Right atrium auricular region (tissue), 2 donors: ENCODE results near the gene CHEK1. TPM values are rescaled to one million over a fixed set of nuclear protein-coding genes. Genes with fewer than 3 reads are reported as not detected.
A peak's percentile ranks its signal among the peaks of the same experiment; 100 is the strongest.
"Not testable (repeated sequence)": the region's sequence is repeated elsewhere in the genome, so short reads cannot be mapped to it uniquely, and the experiment has no call there.

Experiments used
- DNase-seq: peaks from one replicate; pipeline ENCODE4 v3.0.0-alpha.2; 2019; ENCODE audit warnings: low spot score
- H3K27ac ChIP-seq, 2 donors: fragments of 200-600 bp; sonication (generic); 1 replicate in 1 of 2; 2 replicates in 1 of 2; pipeline ENCODE4 v1.5.1; 2016 to 2019
- H3K27me3 ChIP-seq, 2 donors: fragments of 200-600 bp; sonication (generic); one replicate each; pipeline versions ENCODE4 v1.5.1 to v1.6.0; 2017 to 2019
- H3K36me3 ChIP-seq: fragments of 200-600 bp; sonication (generic); one replicate; pipeline ENCODE4 v1.5.1; 2016
- H3K4me1 ChIP-seq, 2 donors: fragments of 200-600 bp; sonication (generic); one replicate each; pipeline versions ENCODE4 v1.5.1 to v1.6.0; 2017 to 2019
- H3K4me3 ChIP-seq, 2 donors: fragments of 200-600 bp; sonication (generic); 1 replicate in 1 of 2; 2 replicates in 1 of 2; pipeline ENCODE4 v1.5.1; 2017 to 2019; ENCODE audit warnings: mild to moderate bottlenecking in 1 of 2, moderate library complexity in 1 of 2
- H3K9me3 ChIP-seq, 2 donors: fragments of 200-600 bp; sonication (generic); one replicate each; pipeline ENCODE4 v1.5.1; 2019
- total RNA-seq, 2 donors: library from RNA; depleted of rRNA; stranded (reverse); fragments of >200 nt; gene quantifications; one replicate each; pipeline ENCODE4 v1.1.0, GENCODE V29; 2016
- TF ChIP-seq, protein P1 (sequence below), 2 donors: fragments of 200-600 bp; sonication (generic); IDR thresholded peaks; one replicate each; pipeline ENCODE4 v1.5.1; 2019; ENCODE audit warnings: antibody characterized with exemption in 2 of 2

The CHEK1 gene
- under 1 TPM; 0.59 to 0.89 TPM for total RNA-seq

DNA sequence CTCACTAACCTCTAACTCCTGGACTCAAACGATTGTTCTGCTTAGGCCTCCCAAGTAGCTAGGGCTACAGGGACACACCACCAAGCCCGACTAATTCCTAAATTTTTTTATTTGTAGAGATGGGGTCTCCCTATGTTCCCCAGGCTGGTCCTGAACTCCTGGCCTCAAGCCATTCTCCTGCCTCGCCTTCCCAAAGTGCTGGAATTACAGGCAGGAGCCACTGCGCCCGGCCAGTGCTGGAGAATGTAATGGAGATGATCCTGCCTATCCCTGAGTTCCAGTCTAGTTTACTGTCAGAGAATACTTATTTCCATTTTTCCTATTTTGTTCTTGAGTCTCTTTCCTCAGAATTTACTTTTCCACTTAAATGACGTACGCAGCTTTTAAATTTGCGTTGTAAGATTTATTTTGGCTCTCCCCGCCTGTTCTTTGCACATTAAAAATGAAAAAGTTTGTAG lies at the start of gene CHEK1:
Gene CHEK1, plus strand, starts transcription at position 408 of the 458 bp plus-strand sequence. CDS start 1,606 bp downstream, outside the sequence.
- Histone ChIP-seq H3K4me1 (peaks cover 0 to 18% of the 10 kb centered on the region in 2 donors), H3K36me3 (peaks cover 20% of the 10 kb centered on the region), H3K27me3 (no peaks in the 10 kb centered on the region), H3K9me3 (no peaks in the 10 kb centered on the region), H3K4me3 (peak within 1 kb of the TSS; percentile 67 to 71), H3K27ac (peak within 1 kb of the TSS; percentile 92 to 94)
- TF ChIP-seq, protein P1, sequence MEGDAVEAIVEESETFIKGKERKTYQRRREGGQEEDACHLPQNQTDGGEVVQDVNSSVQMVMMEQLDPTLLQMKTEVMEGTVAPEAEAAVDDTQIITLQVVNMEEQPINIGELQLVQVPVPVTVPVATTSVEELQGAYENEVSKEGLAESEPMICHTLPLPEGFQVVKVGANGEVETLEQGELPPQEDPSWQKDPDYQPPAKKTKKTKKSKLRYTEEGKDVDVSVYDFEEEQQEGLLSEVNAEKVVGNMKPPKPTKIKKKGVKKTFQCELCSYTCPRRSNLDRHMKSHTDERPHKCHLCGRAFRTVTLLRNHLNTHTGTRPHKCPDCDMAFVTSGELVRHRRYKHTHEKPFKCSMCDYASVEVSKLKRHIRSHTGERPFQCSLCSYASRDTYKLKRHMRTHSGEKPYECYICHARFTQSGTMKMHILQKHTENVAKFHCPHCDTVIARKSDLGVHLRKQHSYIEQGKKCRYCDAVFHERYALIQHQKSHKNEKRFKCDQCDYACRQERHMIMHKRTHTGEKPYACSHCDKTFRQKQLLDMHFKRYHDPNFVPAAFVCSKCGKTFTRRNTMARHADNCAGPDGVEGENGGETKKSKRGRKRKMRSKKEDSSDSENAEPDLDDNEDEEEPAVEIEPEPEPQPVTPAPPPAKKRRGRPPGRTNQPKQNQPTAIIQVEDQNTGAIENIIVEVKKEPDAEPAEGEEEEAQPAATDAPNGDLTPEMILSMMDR (IDR thresholded peaks at IDR 0.05) = no peak
- no peak for DNase-seq

DNA sequence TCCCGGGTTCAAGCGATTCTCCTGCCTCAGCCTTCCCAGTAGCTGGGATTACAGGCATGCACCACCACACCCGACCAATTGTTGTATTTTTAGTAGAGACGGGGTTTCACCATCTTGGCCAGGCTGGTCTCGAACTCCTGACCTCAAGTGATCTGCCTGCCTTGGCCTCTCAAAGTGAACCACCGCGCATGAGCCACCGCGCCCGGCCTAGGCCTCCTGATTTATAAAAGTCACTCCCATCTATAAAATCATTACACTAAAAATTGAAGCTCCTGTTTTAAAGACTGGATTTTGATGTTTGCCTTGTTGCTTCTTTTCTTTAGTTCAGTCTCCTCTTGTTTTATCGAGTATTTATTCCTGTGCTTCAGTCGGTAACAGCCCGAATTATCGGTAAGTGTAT lies 47.8 kb upstream of the CHEK1 start:
- H3K9me3 ChIP-seq, H3K4me1 ChIP-seq, DNase-seq, H3K4me3 ChIP-seq, H3K27ac ChIP-seq, H3K27me3 ChIP-seq: not testable (repeated sequence)
- H3K36me3 ChIP-seq = peaks cover 95% of the 10 kb centered on the region

DNA sequence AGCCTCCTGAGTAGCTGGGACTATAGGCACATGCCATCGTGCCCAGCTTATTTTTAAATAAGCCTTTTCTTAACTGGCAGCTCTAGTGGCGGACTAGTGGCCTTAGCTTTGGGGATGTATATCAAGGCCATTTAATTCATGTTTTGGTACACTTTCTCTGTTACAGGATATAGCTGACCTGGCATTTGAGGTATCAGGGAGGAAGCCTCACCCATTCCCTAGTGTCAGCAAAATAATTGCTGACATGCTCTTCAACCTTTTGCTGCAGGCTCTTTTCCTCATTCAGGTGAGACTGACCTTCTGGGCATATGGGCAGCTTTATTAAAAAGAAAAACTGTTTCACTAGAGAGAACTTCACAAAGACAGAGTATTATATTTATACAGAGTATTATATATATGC lies 46.2 kb upstream of the CHEK1 start:
- H3K4me3 ChIP-seq = no peak overlapping the region
- no peaks in the 10 kb centered on the region for H3K27me3 ChIP-seq
- no peak for DNase-seq
- TF ChIP-seq, protein P1 (IDR thresholded peaks at IDR 0.05) = no peak
- no peaks in the 10 kb centered on the region for H3K9me3 ChIP-seq
- H3K4me1 ChIP-seq = no peaks in the 10 kb centered on the region
- peaks cover 96% of the 10 kb centered on the region for H3K36me3 ChIP-seq
- no peak overlapping the region for H3K27ac ChIP-seq

DNA sequence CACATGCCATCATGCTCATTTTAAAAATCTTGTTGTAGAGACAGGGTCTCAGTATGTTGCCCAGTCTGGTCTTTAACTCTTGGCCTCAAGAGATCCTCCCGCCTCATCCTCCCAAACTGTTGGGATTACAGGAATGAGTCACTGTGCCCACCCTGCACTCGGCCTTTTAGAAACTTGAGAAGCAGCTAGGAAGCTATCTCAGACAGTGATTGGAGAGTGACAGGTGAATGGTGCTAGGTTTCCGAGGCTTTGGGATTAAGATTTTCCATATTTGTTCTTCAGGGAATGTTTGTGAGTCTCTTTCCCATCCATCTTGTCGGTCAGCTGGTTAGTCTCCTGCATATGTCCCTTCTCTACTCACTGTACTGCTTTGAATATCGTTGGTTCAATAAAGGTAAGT lies 45.2 kb upstream of the CHEK1 start:
- Histone ChIP-seq H3K4me3 (no peak overlapping the region), H3K9me3 (no peaks in the 10 kb centered on the region), H3K4me1 (no peaks in the 10 kb centered on the region), H3K36me3 (peaks cover 92% of the 10 kb centered on the region), H3K27ac (no peak overlapping the region), H3K27me3 (no peaks in the 10 kb centered on the region)
- DNase-seq = no peak
- TF ChIP-seq, protein P1 (IDR thresholded peaks at IDR 0.05) = no peak

DNA sequence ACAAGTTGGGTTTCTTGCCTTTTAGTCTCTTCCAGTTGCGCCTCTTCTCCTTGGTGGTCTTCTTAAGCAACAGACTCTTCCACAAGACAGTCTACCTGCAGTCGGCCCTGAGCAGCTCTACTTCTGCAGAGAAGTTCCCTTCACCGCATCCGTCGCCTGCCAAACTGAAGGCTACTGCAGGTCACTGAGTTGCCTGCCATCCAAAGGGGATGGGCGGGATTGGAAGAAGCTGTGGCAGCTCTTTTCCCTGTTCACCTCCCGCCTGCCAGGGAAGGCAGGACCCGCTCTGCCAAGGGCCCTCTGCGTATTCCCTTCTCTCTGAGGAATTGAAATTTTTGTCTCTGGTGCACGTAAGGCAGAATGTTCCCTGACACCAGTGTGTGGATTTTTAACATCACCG lies 41.5 kb upstream of the CHEK1 start:
- no peaks in the 10 kb centered on the region for H3K27me3 ChIP-seq
- DNase-seq = no peak
- TF ChIP-seq, protein P1 (IDR thresholded peaks at IDR 0.05) = no peak
- no peaks in the 10 kb centered on the region for H3K4me1 ChIP-seq
- H3K4me3 ChIP-seq = no peak overlapping the region
- no peaks in the 10 kb centered on the region for H3K9me3 ChIP-seq
- peaks cover 56% of the 10 kb centered on the region for H3K36me3 ChIP-seq
- no peak overlapping the region for H3K27ac ChIP-seq

- no peak overlapping the region for H3K4me3 ChIP-seq
- no peak for DNase-seq
- no peaks in the 10 kb centered on the region for H3K4me1 ChIP-seq
- no peaks in the 10 kb centered on the region for H3K27me3 ChIP-seq
- peaks cover 36% of the 10 kb centered on the region for H3K36me3 ChIP-seq
- TF ChIP-seq, protein P1 (IDR thresholded peaks at IDR 0.05) = no peak
- H3K27ac ChIP-seq = no peak overlapping the region
- no peaks in the 10 kb centered on the region for H3K9me3 ChIP-seq
Measured at GRCh38 chr11:125585487-125585886, 39.5 kb upstream of the CHEK1 start.
